Astrocyte (in vitro differentiated cells and primary cell): ENCODE data around the gene MCAT. TPM values are rescaled to one million over a fixed set of nuclear protein-coding genes. Genes with fewer than 3 reads are reported as not detected.

Source experiments
- DNase-seq: peaks from one replicate; pipeline ENCODE4 v3.0.0-alpha.2; 2010; ENCODE audit warnings: low read depth
- FAIRE-seq: peaks from 2 replicates; lab custom pipeline; 2011; peaks lifted over from hg19 to GRCh38; lab: Jason Lieb, UNC
- H2AFZ ChIP-seq: 2 replicates; pipeline ENCODE4 v1.6.0; 2012; ENCODE audit warnings: low read depth, low read length, inconsistent platforms
- H3K27ac ChIP-seq: 2 replicates; pipeline ENCODE4 v1.5.1; 2011; ENCODE audit warnings: low read depth, low read length, inconsistent platforms
- H3K27me3 ChIP-seq: 2 replicates; pipeline ENCODE4 v1.6.0; 2011; ENCODE audit warnings: low read length, inconsistent platforms; ENCODE audit not compliant: insufficient read depth
- H3K36me3 ChIP-seq: 2 replicates; pipeline ENCODE4 v1.5.1; 2011; ENCODE audit warnings: low read length, inconsistent platforms; ENCODE audit not compliant: insufficient read depth
- H3K4me1 ChIP-seq: 2 replicates; pipeline ENCODE4 v1.5.1; 2011; ENCODE audit warnings: low read length, inconsistent platforms; ENCODE audit not compliant: insufficient read depth
- H3K4me2 ChIP-seq: 2 replicates; pipeline ENCODE4 v1.6.0; 2012; ENCODE audit warnings: low read length, inconsistent platforms
- H3K4me3 ChIP-seq: 2 replicates; pipeline ENCODE4 v1.5.1; 2011; ENCODE audit warnings: low read depth, mild to moderate bottlenecking, low read length, inconsistent platforms; ENCODE audit not compliant: insufficient read depth
- H3K79me2 ChIP-seq: 2 replicates; pipeline ENCODE4 v1.6.0; 2012; ENCODE audit warnings: mild to moderate bottlenecking, low read length, inconsistent platforms; ENCODE audit not compliant: insufficient read depth
- H3K9ac ChIP-seq: 2 replicates; pipeline ENCODE4 v1.6.0; 2012; ENCODE audit warnings: mild to moderate bottlenecking, low read length, inconsistent platforms
- H3K9me3 ChIP-seq: 2 replicates; pipeline ENCODE4 v1.5.1; 2012; ENCODE audit warnings: low read depth, mild to moderate bottlenecking, low read length, inconsistent platforms; ENCODE audit not compliant: insufficient read depth
- H4K20me1 ChIP-seq: 2 replicates; pipeline ENCODE4 v1.6.0; 2012; ENCODE audit warnings: low read length, inconsistent platforms; ENCODE audit not compliant: insufficient read depth
- H3K27ac Mint-ChIP-seq: one replicate; pipeline ENCODE4 v1.8.0; 2021; ENCODE audit warnings: mild to moderate bottlenecking, mixed read lengths; ENCODE audit not compliant: unreplicated experiment
- H3K27me3 Mint-ChIP-seq: one replicate; pipeline ENCODE4 v1.8.0; 2021; ENCODE audit warnings: low read depth, mixed read lengths; ENCODE audit not compliant: unreplicated experiment
- H3K36me3 Mint-ChIP-seq: one replicate; pipeline ENCODE4 v1.8.0; 2021; ENCODE audit warnings: low read depth, mixed read lengths; ENCODE audit not compliant: unreplicated experiment
- H3K4me1 Mint-ChIP-seq: one replicate; pipeline ENCODE4 v1.8.0; 2021; ENCODE audit warnings: low read depth, mixed read lengths; ENCODE audit not compliant: unreplicated experiment
- H3K4me3 Mint-ChIP-seq: one replicate; pipeline ENCODE4 v1.8.0; 2021; ENCODE audit warnings: mild to moderate bottlenecking, moderate library complexity, mixed read lengths; ENCODE audit not compliant: unreplicated experiment
- H3K9me3 Mint-ChIP-seq: one replicate; pipeline ENCODE4 v1.8.0; 2021; ENCODE audit warnings: mild to moderate bottlenecking, mixed read lengths; ENCODE audit not compliant: unreplicated experiment
- CTCF ChIP-seq: IDR thresholded peaks from 2 replicates; pipeline ENCODE4 v1.5.1; 2011; ENCODE audit warnings: low read depth, mild to moderate bottlenecking, inconsistent platforms, low read length, moderate library complexity; ENCODE audit not compliant: insufficient read depth
- EZH2 ChIP-seq: IDR thresholded peaks from 2 replicates; pipeline ENCODE4 v1.6.1; 2012; ENCODE audit warnings: mild to moderate bottlenecking, low read length, inconsistent platforms; ENCODE audit not compliant: insufficient read depth
- total RNA-seq: library from RNA; stranded (reverse); gene quantifications from 2 replicates; pipeline ENCODE4 v1.2.1, GENCODE V29; 2021

Gene MCAT
- total RNA-seq, 1 donor from 2014 or later, result 15.1 TPM

DNA sequence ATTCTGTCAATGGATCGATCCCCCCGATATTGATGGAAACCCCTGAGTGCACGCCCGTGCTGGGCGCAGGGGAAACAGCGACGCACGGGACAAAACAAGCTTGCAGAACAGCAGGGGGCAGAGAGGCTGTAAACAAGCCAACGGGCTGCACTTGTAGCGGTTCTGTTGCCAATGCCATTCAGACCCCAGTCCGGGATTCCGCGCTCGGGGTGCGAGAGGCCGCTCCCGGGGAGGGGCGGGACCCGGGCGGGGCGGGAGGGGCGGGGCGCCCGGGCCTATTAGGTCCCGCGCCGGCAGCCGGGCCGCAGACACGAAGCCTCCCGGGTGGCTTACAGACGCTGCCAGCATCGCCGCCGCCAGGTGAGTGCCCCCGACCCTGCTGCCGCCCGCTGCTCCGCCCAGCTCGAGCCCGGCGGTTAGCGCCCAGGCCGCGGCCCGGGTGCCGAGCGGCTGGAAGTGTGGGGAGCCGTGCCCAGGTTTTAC is 32.7 kb downstream of the MCAT start, which contains the start of gene BIK:
Gene BIK (plus strand): TSS at position 307 of the 483 bp plus-strand sequence. CDS start 13,273 bp downstream, outside the sequence.
- H3K9me3 Mint-ChIP-seq, result peaks cover 2% of the 10 kb centered on the region
- H3K4me3 ChIP-seq, result peak within 1 kb of the TSS; percentile 47
- no peak within 1 kb of the TSS for H3K27ac ChIP-seq
- no peaks in the 10 kb centered on the region for H3K36me3 ChIP-seq
- peak within 1 kb of the TSS; percentile 69 for H2AFZ ChIP-seq
- peaks cover 42% of the 10 kb centered on the region for H3K27me3 ChIP-seq
- no peaks in the 10 kb centered on the region for H4K20me1 ChIP-seq
- H3K27ac Mint-ChIP-seq, result no peak within 1 kb of the TSS
- peak within 1 kb of the TSS; percentile 77 for H3K4me3 Mint-ChIP-seq
- H3K4me2 ChIP-seq, result peak within 1 kb of the TSS; percentile 86
- no peaks in the 10 kb centered on the region for H3K4me1 Mint-ChIP-seq
- DNase-seq (no peak), FAIRE-seq (no peak)
- no peak for TF ChIP-seq EZH2
- TF ChIP-seq CTCF, result no peak
- no peaks in the 10 kb centered on the region for H3K9me3 ChIP-seq
- H3K27me3 Mint-ChIP-seq, result peaks cover 49% of the 10 kb centered on the region
- H3K79me2 ChIP-seq, result no peaks in the 10 kb centered on the region
- no peak within 1 kb of the TSS for H3K9ac ChIP-seq
- H3K36me3 Mint-ChIP-seq, result no peaks in the 10 kb centered on the region
- peaks cover 7% of the 10 kb centered on the region for H3K4me1 ChIP-seq

DNA sequence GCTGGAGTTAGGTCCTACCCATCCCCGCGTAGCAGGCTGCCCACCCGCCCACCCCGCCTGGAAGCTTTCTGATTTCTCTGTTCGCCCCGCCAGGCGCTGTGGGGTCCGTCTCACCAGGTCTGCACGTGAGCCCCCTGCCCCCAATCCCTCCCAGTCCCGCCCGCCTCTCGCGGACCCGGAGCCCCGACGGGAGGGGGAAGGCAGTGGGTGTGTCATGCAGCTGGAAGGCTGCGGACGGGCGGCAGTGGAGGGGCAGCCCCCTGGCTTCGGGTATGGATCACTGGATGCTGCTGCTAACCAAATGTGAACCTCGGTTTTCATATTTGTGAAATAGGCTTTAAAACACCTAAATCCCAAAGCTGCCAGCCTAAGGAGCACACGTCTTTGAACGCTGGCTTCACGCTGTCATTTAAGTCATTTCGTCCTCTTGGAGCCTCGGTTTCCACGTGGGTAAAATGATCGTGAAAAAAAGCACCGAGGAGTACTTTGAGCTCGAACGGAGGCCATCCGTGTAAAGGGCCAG is 33.2 kb downstream of the MCAT start:
- Histone ChIP-seq H3K4me1 (peaks cover 7% of the 10 kb centered on the region), H2AFZ (peak overlapping the region; percentile 64), H3K36me3 (no peaks in the 10 kb centered on the region), H3K4me2 (peak overlapping the region; percentile 86), H3K79me2 (no peaks in the 10 kb centered on the region), H4K20me1 (no peaks in the 10 kb centered on the region), H3K9me3 (no peaks in the 10 kb centered on the region), H3K9ac (no peak overlapping the region), H3K27me3 (peaks cover 42% of the 10 kb centered on the region), H3K27ac (no peak overlapping the region), H3K4me3 (peak overlapping the region; percentile 47)
- no peaks in the 10 kb centered on the region for H3K4me1 Mint-ChIP-seq
- peaks cover 1% of the 10 kb centered on the region for H3K9me3 Mint-ChIP-seq
- FAIRE-seq, result no peak
- TF ChIP-seq EZH2, result no peak
- peak overlapping the region; percentile 77 for H3K4me3 Mint-ChIP-seq
- no peak overlapping the region for H3K27ac Mint-ChIP-seq
- H3K36me3 Mint-ChIP-seq, result no peaks in the 10 kb centered on the region
- no peak for DNase-seq
- H3K27me3 Mint-ChIP-seq, result peaks cover 47% of the 10 kb centered on the region

DNA sequence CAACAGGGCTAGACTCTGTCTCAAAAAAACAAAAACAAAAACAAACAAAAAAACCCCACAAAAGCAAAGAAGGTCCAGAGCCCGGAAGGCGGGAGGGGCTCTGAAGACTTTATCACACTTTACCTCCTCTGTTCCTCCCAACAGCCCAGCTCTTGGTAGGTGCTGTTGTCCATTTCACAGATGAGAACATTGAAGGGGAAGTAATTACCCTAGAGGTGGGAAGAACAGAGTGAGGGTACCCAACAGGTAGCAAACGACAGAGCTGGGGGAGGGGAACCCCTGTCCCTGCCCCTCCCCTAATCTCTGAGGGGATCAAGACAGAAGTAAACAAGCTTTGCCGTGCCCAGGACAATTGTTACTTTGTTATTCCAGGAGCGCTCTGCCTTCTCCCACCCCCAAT is 33.7 kb downstream of the MCAT start:
- H3K36me3 Mint-ChIP-seq, result no peaks in the 10 kb centered on the region
- FAIRE-seq, result no peak
- no peaks in the 10 kb centered on the region for H4K20me1 ChIP-seq
- no peaks in the 10 kb centered on the region for H3K4me1 Mint-ChIP-seq
- H3K27ac Mint-ChIP-seq, result no peak overlapping the region
- no peak for DNase-seq
- no peak overlapping the region for H3K4me3 Mint-ChIP-seq
- no peaks in the 10 kb centered on the region for H3K9me3 ChIP-seq
- H3K4me1 ChIP-seq, result peaks cover 7% of the 10 kb centered on the region
- H3K36me3 ChIP-seq, result no peaks in the 10 kb centered on the region
- H3K9ac ChIP-seq, result no peak overlapping the region
- H3K9me3 Mint-ChIP-seq, result no peaks in the 10 kb centered on the region
- no peak overlapping the region for H2AFZ ChIP-seq
- H3K79me2 ChIP-seq, result no peaks in the 10 kb centered on the region
- peaks cover 43% of the 10 kb centered on the region for H3K27me3 Mint-ChIP-seq
- peaks cover 42% of the 10 kb centered on the region for H3K27me3 ChIP-seq
- TF ChIP-seq EZH2 (no peak), CTCF (no peak)
- no peak overlapping the region for H3K4me2 ChIP-seq
- no peak overlapping the region for H3K27ac ChIP-seq
- no peak overlapping the region for H3K4me3 ChIP-seq
